ENCODE data around the gene COL10A1.
A peak's percentile ranks its signal among the peaks of the same experiment; 100 is the strongest.

Gene COL10A1

DNA sequence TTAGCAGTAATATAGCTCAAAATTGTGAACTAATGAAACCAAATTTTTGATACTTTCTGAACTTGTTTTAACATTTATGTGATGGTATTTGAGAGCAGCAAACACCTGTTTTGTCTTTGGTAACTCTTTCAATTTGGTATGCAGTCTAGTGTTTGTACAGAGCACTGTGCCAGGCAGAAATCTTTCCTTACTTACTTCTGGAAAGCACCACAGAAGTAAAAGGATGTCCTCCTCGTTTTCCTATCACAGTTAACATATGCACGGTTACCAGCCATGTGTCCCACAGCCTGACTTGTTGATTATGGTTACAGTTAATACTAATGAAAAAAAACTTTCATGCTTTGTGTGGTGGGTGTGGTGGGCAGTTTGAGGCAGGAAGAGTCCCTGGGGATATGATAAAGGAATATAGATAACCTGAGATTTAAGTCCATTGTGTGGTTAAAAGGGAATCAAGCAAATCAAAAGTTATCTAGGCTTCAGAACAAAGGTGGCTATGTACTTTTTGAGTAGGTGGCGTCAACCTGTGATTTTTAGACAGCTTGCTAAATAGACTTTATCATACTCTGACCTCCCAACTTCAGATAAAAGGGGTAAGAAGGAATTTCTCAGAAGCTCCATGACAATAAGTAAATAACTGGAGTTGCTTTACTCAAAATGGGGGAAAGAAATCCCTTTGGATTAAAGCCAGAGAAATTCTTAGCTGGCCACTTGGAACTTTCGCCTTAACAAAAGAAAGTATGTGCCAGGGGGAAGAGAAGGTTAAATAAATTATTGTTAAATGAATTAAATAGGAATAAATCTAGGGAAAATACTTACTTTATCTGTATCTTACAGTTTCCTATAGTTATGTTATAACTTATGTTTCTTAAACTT is 20.1 kb upstream of the COL10A1 start:
- Mint-ChIP-seq H3K36me3 (peaks cover 8% of the 10 kb centered on the region), H3K9me3 (no peaks in the 10 kb centered on the region), H3K4me1 (no peaks in the 10 kb centered on the region), H3K4me3 (no peak overlapping the region), H3K27me3 (no peaks in the 10 kb centered on the region), H3K27ac (no peak overlapping the region)

DNA sequence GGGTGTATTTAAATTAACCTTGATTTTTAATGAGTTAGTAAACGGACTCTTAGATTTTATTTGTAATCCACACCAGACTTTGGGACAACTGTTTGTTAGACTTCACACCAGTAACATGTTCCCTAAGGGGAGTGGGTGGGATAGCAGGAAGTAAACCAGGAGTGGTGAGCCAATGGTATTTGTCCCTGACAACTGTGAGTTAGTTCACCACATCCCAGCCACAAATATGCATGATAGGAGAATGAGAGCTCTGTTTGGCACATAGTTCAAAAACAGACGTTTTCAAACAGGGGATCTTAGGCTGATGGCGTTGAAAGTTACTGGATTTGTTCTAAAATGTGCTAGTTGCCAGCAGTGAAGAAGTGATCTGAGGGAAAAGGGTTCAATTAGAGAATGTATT is 18.7 kb upstream of the COL10A1 start:
- H3K9me3 Mint-ChIP-seq, result no peaks in the 10 kb centered on the region
- H3K27ac Mint-ChIP-seq, result no peak overlapping the region
- peaks cover 9% of the 10 kb centered on the region for H3K36me3 Mint-ChIP-seq
- H3K4me3 Mint-ChIP-seq, result no peak overlapping the region
- H3K4me1 Mint-ChIP-seq, result no peaks in the 10 kb centered on the region
- H3K27me3 Mint-ChIP-seq, result no peaks in the 10 kb centered on the region

DNA sequence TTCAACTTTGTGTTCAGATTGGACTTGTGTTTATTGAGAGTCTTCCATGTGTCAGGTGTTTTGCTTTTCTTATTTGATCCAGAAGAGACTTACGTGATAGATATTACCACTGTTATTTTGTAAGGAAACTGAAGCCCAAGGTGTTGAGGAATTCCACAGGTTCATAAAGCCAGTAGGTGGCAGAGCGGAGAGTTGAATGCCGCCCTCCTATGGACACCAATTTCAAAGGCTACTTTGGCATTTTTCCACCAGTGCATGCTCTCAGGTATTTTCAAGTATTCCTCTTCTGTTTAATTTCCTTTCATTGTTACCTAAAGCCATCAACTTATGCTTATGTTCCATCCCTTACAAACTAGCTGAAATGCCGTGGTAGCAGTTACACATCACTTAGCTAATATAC is 14.0 kb upstream of the COL10A1 start:
- Mint-ChIP-seq H3K27me3 (no peaks in the 10 kb centered on the region), H3K4me3 (no peak overlapping the region), H3K27ac (no peak overlapping the region), H3K4me1 (peaks cover 7% of the 10 kb centered on the region), H3K36me3 (peaks cover 17% of the 10 kb centered on the region), H3K9me3 (no peaks in the 10 kb centered on the region)

DNA sequence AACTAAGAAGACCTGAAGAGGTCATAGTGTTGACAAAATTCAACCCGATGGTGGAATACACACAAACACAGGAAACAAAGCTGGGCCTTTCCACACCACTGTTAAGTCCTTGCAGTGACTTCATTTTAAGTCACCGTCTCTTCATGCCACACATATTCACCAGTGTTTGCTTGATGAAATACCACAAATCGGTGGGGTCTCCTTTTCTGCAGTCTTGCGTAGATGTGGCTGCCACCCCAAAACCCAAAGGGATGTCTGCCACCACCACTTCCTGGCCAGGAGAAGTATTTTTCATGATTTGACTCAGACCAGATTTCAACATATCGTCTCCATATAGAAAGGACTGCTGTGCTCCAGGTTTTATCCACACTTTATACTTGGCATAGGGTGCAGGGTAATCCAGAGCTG is 11.0 kb upstream of the COL10A1 start:
- H3K9me3 Mint-ChIP-seq, result no peaks in the 10 kb centered on the region
- H3K27me3 Mint-ChIP-seq, result no peaks in the 10 kb centered on the region
- H3K27ac Mint-ChIP-seq, result peak overlapping the region; percentile 18
- H3K4me1 Mint-ChIP-seq, result peaks cover 7% of the 10 kb centered on the region
- no peak overlapping the region for H3K4me3 Mint-ChIP-seq
- peaks cover 18% of the 10 kb centered on the region for H3K36me3 Mint-ChIP-seq

DNA sequence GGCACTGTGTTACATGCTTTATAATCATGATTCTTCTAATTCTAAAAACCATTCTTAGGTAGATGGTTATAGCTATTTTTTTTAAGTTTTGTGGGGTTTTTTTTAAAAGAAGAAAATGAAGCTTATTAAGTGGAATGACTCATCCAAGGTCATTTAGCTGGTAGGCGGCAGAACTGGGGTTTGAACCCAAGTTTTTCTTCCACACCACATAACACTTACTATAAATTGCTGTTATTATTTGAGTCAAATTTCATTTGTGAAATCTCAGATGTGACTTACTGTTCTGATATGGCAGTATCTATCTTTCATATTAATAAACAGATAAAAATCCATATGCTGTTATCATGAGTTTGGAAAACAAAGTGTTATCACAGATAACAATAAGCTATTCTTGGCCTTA is 10.4 kb upstream of the COL10A1 start:
- no peak overlapping the region for H3K27ac Mint-ChIP-seq
- H3K4me1 Mint-ChIP-seq, result peaks cover 7% of the 10 kb centered on the region
- H3K36me3 Mint-ChIP-seq, result peaks cover 22% of the 10 kb centered on the region
- no peak overlapping the region for H3K4me3 Mint-ChIP-seq
- H3K27me3 Mint-ChIP-seq, result no peaks in the 10 kb centered on the region
- H3K9me3 Mint-ChIP-seq, result no peaks in the 10 kb centered on the region

DNA sequence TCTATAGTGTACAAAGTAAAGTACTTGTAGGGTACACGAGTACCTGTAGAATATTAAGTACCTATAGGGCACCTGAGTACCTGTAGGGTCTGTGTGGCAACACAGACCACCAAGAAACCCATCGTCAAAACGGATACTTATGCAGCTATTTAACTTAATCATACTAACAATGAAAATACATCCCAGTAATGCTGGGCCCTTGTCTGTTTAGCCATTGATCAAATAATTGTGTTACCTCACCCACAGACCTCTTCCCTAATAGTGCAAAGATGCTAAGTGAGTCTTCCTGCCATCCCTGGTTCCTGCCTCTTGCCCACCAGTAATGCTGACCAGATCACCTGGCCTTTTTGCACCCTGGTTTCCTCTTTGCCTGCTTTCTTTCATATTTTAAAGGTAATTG is 7.5 kb upstream of the COL10A1 start:
- no peak overlapping the region for H3K27ac Mint-ChIP-seq
- H3K36me3 Mint-ChIP-seq, result peaks cover 19% of the 10 kb centered on the region
- no peaks in the 10 kb centered on the region for H3K27me3 Mint-ChIP-seq
- H3K9me3 Mint-ChIP-seq, result no peaks in the 10 kb centered on the region
- H3K4me3 Mint-ChIP-seq, result no peak overlapping the region
- H3K4me1 Mint-ChIP-seq, result peaks cover 7% of the 10 kb centered on the region

DNA sequence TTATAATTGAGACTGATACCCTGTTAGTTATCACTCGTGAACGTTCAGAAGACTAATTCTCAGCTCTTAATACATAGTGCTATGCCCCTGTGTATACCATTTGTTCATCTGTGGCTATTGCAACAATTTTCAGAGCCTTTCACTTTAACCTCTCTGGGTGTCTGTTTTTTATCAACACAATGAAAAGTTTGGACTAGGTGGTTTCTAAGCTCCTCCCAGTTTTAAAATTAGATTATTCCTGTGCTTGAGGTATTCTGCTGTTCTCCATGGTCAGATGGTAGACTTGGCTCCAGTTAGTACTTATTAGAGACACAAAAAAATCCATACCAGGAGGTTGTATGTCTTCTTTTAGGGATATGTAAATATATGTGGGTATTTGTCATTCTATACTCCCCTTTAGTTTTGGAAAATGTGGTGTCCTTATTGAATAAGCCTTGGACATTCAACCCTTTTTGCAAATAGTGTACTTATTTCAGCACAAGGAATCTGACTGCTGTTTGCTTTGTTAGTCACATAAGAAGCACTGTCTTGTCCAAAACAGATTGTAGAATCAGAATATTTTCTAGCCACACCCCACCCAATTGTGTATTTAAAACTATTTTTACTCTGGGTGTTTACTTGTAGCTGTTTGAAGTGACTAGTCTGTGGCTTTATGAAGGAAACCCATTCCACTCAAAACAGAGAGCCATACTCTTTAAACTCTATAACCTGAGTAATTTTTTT is 2.0 kb upstream of the COL10A1 start:
- Mint-ChIP-seq H3K27me3 (no peaks in the 10 kb centered on the region), H3K36me3 (peaks cover 15% of the 10 kb centered on the region), H3K27ac (no peak overlapping the region), H3K9me3 (no peaks in the 10 kb centered on the region), H3K4me3 (no peak overlapping the region), H3K4me1 (peaks cover 5% of the 10 kb centered on the region)

DNA sequence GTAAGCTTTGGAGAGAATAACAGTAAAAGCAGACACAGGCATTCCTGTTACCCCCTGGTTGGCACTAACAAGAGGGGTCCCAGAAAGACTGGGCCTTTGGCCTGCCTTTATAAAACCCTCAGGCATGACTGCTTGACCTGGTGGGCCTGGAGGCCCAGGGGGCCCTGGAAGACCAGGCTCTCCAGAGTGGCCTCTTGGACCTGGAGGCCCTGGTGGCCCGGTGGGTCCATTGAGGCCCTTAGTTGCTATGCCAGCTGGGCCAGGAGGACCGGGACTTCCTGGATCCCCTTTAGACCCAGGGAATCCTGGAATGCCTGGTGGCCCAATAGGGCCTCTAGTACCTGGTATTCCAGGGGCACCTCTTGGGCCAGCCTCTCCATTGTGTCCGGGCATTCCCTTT is 5.5 kb downstream of the COL10A1 start:
- Mint-ChIP-seq H3K4me3 (no peak overlapping the region), H3K27ac (no peak overlapping the region), H3K27me3 (no peaks in the 10 kb centered on the region), H3K9me3 (no peaks in the 10 kb centered on the region), H3K4me1 (no peaks in the 10 kb centered on the region), H3K36me3 (peaks cover 13% of the 10 kb centered on the region)

DNA sequence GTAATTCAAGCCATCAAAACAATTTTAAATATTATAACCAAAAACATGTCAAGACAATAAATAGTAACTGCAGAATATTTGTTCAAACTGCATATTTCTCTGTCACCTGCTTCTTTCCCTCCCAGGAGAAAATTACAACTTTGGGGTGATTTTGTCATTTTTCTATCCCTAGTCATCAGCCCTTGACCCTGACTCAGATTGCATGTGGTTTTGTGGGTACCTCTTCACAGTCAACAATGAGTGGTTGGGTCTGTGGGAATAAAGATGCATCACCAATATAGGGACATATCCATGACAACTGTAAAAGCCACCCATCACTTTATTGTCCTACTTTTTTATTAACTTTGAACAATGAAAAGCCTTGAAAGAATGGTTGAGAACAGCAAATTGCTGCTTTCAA is 7.3 kb downstream of the COL10A1 start:
- Mint-ChIP-seq H3K4me1 (no peaks in the 10 kb centered on the region), H3K4me3 (no peak overlapping the region), H3K27ac (no peak overlapping the region), H3K36me3 (peaks cover 11% of the 10 kb centered on the region), H3K27me3 (no peaks in the 10 kb centered on the region), H3K9me3 (no peaks in the 10 kb centered on the region)

DNA sequence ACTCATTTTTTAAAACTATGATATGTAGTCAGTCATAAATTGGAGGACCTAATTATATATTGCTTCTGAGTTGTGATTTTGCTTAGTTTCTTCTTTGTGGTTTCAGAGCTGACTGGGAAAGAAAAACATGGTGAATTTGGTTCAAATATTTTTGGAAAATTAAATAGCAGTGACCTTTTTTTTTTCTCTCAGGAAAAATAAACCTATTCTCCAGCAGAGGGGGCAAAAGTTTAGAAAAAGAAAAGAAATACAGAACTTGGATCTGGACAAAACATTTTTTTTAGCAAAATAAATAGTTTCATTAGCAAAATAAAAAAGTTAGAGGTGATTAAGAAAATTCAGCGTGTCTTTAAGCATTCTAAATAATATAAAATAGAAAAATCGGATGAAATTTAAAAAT is 10.2 kb downstream of the COL10A1 start:
- Mint-ChIP-seq H3K9me3 (no peaks in the 10 kb centered on the region), H3K27me3 (no peaks in the 10 kb centered on the region), H3K27ac (no peak overlapping the region), H3K36me3 (peaks cover 20% of the 10 kb centered on the region), H3K4me3 (no peak overlapping the region), H3K4me1 (peaks cover 3% of the 10 kb centered on the region)

DNA sequence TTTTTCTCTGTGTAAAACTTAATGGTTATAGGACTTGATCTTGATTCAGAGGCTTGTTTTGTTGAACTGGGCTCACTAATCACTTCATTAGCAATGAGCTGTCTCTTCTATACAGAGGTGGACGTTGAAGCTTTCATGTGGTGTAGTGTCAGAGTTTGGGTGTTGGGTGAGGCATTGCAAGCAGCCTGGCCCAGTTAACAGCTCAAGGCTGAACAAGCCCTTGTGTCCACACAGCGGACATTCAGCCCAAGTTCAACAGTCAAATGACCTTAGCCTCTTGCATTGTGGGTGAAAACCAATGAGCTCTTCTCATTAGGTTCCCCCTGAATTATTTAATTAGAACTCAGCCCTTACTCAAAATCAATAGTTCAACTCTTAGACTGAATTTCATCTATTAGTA is 12.5 kb downstream of the COL10A1 start:
- Mint-ChIP-seq H3K9me3 (no peaks in the 10 kb centered on the region), H3K36me3 (peaks cover 32% of the 10 kb centered on the region), H3K27ac (no peak overlapping the region), H3K4me1 (peaks cover 3% of the 10 kb centered on the region), H3K4me3 (no peak overlapping the region), H3K27me3 (no peaks in the 10 kb centered on the region)

DNA sequence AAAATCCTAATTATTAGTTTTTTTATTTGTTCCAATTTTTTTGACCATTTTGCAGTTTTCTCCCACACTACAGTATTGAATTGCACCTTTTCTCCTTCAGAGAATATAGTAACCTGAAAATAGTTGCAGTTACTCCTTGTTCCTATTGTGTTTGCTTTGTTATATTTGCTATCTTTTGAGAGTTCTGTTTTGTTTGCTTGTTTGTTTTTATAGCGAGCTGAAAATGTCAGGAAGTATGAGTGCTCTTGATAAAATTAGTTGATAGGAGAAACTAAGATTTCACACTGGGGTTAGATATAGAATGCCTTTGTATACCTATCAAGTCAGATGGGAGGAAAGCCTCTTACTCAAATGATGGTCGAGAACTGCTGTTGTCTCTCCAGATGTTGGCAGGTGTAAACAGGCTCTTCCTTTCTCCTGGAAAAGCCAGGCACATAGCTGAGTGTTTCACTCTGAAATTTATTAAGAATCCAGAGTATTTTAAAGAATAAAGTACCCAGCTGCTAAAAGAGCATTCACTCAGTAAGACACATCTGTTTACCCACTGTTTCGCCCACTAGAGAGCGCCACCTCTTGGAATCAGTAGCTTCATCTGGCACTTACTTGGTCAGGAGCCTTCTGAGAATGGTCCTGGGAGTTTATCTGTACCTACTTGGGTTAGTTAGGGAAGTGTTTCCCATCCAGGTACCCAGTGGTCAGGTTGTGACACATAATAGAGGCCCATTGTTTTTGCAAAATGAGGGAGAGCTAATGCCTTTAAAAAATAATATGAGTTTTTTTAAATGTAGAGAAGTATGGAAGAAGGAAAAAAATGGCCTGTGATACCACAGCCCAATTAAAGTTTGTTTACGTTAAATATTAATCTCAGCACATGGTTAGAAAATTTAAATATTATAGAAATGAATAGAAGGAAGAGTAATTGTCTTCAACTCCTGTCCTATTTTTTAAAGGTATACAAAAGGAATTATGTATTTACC is 14.1 kb downstream of the COL10A1 start:
- Mint-ChIP-seq H3K27ac (no peak overlapping the region), H3K4me3 (no peak overlapping the region), H3K27me3 (no peaks in the 10 kb centered on the region), H3K4me1 (peaks cover 3% of the 10 kb centered on the region), H3K9me3 (no peaks in the 10 kb centered on the region), H3K36me3 (peaks cover 32% of the 10 kb centered on the region)

DNA sequence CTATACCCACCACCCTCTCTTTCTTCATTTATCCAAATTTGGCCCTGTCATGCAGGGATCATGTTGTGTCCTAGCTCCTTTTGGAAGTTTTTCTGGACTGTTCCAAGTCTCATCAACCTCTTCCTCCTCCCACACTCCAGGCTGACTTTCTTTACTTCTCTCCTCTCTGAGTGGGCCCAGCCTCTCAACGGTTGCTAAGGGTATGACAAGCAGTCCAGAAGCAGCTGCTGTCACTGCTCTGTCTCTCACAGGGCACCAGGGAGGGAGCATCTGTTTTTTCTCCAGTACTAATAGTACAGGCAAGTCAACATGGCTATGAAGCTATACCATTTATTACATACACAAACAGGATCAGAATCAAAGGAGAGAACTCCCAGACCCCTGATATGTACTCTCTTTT is 17.1 kb downstream of the COL10A1 start:
- Mint-ChIP-seq H3K27ac (no peak overlapping the region), H3K27me3 (no peaks in the 10 kb centered on the region), H3K36me3 (peaks cover 30% of the 10 kb centered on the region), H3K4me1 (peaks cover 32% of the 10 kb centered on the region), H3K9me3 (no peaks in the 10 kb centered on the region), H3K4me3 (no peak overlapping the region)

DNA sequence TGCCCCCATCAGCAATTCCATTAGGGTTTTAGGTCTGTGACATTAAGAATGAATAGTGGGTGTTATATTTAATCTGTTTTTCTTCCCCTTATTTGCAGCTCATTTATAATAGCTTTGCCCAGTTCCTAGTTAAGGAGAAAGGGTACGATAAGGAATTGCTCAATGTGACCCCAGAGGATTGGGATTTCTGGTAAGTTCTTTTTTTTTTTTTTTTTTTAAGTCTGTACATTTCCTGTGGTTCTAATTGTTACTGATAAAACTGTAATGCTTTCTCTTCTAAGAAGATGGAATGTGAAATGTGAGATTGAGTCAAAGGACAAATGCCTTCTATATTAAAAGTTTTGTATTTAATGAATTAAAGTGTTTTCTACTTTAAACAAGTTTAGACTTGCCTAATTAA is 19.8 kb downstream of the COL10A1 start:
- no peak overlapping the region for H3K27ac Mint-ChIP-seq
- H3K9me3 Mint-ChIP-seq, result no peaks in the 10 kb centered on the region
- peaks cover 16% of the 10 kb centered on the region for H3K36me3 Mint-ChIP-seq
- no peak overlapping the region for H3K4me3 Mint-ChIP-seq
- H3K27me3 Mint-ChIP-seq, result no peaks in the 10 kb centered on the region
- H3K4me1 Mint-ChIP-seq, result peaks cover 56% of the 10 kb centered on the region

DNA sequence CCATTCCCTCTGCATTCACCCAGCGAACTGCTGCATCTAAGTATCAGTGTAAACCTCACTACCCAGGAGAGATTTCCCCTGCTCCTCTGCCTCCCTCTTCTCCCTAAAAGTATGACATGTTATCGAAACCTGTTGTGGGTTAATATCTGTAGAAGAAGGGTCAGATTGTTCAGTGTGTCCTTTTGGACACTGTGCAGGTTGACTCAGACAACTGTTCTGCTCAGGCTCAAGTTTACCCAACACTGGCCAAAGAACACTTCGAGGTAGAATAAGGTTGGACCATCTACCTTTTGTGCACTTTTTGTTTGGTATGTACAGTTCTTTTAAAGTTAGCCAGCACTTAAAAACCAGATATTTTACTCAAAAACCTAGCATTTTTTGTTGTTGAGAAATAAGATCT is 20.7 kb downstream of the COL10A1 start:
- no peaks in the 10 kb centered on the region for H3K27me3 Mint-ChIP-seq
- H3K4me1 Mint-ChIP-seq, result peaks cover 61% of the 10 kb centered on the region
- H3K27ac Mint-ChIP-seq, result no peak overlapping the region
- no peaks in the 10 kb centered on the region for H3K9me3 Mint-ChIP-seq
- no peak overlapping the region for H3K4me3 Mint-ChIP-seq
- peaks cover 10% of the 10 kb centered on the region for H3K36me3 Mint-ChIP-seq

Measured in activated naive CD4-positive, alpha-beta T cell treated with anti-CD3 and anti-CD28 coated beads, Interleukin-2, amount 50 U/mL, for 24 hours (primary cell).